Dendritic cell treated with granulocyte-macrophage colony-stimulating factor and Interleukin-4, amounts not matched to agents 40 ng/mL and 50 ng/mL, for 4 days (primary cell): ENCODE results near the gene LYPD1.
A peak's percentile ranks its signal among the peaks of the same experiment; 100 is the strongest.

ENCODE experiments used
- H3K27ac Mint-ChIP-seq: one replicate; pipeline ENCODE4 v1.8.0; 2022; ENCODE audit warnings: mild to moderate bottlenecking, mixed read lengths
- H3K27me3 Mint-ChIP-seq: one replicate; pipeline ENCODE4 v1.8.0; 2022; ENCODE audit warnings: mild to moderate bottlenecking, mixed read lengths
- H3K36me3 Mint-ChIP-seq: one replicate; pipeline ENCODE4 v1.8.0; 2022; ENCODE audit warnings: low read depth, mixed read lengths
- H3K4me1 Mint-ChIP-seq: one replicate; pipeline ENCODE4 v1.8.0; 2022; ENCODE audit warnings: low read depth, mixed read lengths
- H3K4me3 Mint-ChIP-seq: one replicate; pipeline ENCODE4 v1.8.0; 2022; ENCODE audit warnings: mild to moderate bottlenecking, moderate library complexity, mixed read lengths
- H3K9me3 Mint-ChIP-seq: one replicate; pipeline ENCODE4 v1.8.0; 2022; ENCODE audit warnings: mixed read lengths
- intact Hi-C: fragments of 100-400 bp; cut with micrococcal nuclease; formaldehyde crosslinking; loops from one replicate; pipeline ENCODE4 v1.15.0; 2022

LYPD1 gene

GRCh38 chr2:132678483-132678882 is 8.5 kb upstream of the LYPD1 start:
- Mint-ChIP-seq H3K9me3 (no peaks in the 10 kb centered on the region), H3K4me1 (no peaks in the 10 kb centered on the region), H3K27ac (no peak overlapping the region), H3K27me3 (peaks cover 28% of the 10 kb centered on the region), H3K4me3 (no peak overlapping the region), H3K36me3 (no peaks in the 10 kb centered on the region)
- intact Hi-C loops, result no loop called here

DNA sequence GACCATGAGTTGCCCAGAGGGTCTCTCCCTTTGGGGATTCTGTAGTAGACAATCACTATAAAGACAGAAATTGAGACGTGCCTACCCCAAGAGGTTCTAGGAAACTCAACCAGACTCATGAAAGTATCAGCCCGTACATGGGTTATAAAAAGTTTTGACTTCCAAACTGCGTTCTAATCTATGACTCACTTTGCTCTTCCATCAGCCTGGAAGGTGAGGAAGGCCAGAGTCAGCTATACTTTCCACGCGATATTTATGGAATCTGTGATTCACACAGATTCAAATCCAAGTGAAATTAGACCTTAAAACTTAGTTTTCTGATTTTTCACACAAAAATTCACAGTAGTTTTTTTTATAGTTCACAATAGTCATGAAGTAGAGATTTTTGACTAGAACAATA is 7.7 kb upstream of the LYPD1 start:
- Mint-ChIP-seq H3K27me3 (peaks cover 27% of the 10 kb centered on the region), H3K4me1 (no peaks in the 10 kb centered on the region), H3K9me3 (no peaks in the 10 kb centered on the region), H3K27ac (no peak overlapping the region), H3K36me3 (no peaks in the 10 kb centered on the region), H3K4me3 (no peak overlapping the region)
- intact Hi-C loops, result no loop called here

DNA sequence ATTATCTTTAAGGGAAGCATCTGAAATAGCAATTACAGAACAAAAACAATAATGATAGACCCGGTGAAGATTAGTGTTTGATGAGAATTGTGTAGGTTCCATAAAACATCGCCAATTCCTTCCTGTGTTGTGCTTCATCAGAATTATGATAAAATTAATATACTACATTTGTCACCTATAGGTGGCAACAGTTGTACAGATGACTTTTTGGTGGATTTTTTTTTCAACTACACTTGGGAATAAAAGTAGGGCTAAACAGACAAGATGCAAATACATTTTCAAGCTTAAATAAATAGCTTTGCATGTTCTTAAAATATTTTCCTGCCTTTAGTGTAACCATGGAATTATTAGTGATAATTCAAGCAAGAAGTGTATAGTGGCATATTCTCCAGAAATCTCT is 7.0 kb upstream of the LYPD1 start:
- H3K27ac Mint-ChIP-seq, result no peak overlapping the region
- intact Hi-C loops, result no loop called here
- no peaks in the 10 kb centered on the region for H3K9me3 Mint-ChIP-seq
- no peaks in the 10 kb centered on the region for H3K36me3 Mint-ChIP-seq
- H3K4me3 Mint-ChIP-seq, result no peak overlapping the region
- no peaks in the 10 kb centered on the region for H3K4me1 Mint-ChIP-seq
- peaks cover 33% of the 10 kb centered on the region for H3K27me3 Mint-ChIP-seq

- no peaks in the 10 kb centered on the region for H3K36me3 Mint-ChIP-seq
- no peaks in the 10 kb centered on the region for H3K4me1 Mint-ChIP-seq
- no peak overlapping the region for H3K4me3 Mint-ChIP-seq
- peaks cover 76% of the 10 kb centered on the region for H3K27me3 Mint-ChIP-seq
- no peak overlapping the region for H3K27ac Mint-ChIP-seq
- H3K9me3 Mint-ChIP-seq, result no peaks in the 10 kb centered on the region
- intact Hi-C loops, result no loop called here
These were observed 1.3 kb upstream of the LYPD1 start for GRCh38 chr2:132671151-132671835.

DNA sequence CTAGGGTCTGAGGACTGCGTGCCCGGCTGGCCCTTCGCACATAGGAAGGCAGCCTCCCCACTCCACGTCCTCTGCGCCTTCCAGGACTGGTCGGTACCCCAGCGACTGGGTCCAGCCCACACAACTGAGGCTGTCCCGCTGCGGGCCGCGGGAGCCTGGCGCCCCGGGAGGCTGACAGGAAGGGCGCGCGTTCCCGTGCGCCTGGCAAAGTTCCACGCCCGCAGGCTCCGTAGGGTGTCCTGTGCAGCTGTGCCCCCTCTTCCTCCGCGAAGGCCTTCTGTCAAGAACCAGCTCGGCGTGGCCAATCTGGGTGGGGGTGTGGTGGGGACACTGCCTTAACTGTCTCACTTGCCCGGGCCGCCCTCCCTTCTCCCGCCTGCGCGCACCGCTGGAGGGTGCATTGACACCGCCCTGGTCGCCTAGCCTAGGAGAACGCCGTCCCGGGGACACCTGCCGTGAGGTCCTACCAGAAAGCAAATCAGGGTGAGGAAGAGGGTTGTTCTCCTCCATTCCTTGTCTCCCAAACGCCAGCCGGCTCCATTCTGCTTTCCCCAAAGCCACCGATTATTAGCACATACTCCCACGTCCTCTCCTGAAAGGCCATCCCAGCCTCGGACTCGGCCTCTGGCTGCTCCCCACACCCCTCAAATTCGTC is 618 bp upstream of the LYPD1 start:
- H3K27me3 Mint-ChIP-seq, result peaks cover 74% of the 10 kb centered on the region
- no peak overlapping the region for H3K27ac Mint-ChIP-seq
- no peaks in the 10 kb centered on the region for H3K36me3 Mint-ChIP-seq
- H3K4me1 Mint-ChIP-seq, result no peaks in the 10 kb centered on the region
- no peaks in the 10 kb centered on the region for H3K9me3 Mint-ChIP-seq
- peak overlapping the region; percentile 52 for H3K4me3 Mint-ChIP-seq
- intact Hi-C loops, result no loop called here

GRCh38 chr2:132668987-132669907 is 758 bp downstream of the LYPD1 start:
- Mint-ChIP-seq H3K9me3 (no peaks in the 10 kb centered on the region), H3K4me3 (no peak overlapping the region), H3K27me3 (peaks cover 67% of the 10 kb centered on the region), H3K27ac (no peak overlapping the region), H3K4me1 (no peaks in the 10 kb centered on the region), H3K36me3 (no peaks in the 10 kb centered on the region)
- intact Hi-C loops, result loop anchor here (10.0 kb wide), 1 partner anchor 124 kb away; no protein-coding TSS in a partner anchor

DNA sequence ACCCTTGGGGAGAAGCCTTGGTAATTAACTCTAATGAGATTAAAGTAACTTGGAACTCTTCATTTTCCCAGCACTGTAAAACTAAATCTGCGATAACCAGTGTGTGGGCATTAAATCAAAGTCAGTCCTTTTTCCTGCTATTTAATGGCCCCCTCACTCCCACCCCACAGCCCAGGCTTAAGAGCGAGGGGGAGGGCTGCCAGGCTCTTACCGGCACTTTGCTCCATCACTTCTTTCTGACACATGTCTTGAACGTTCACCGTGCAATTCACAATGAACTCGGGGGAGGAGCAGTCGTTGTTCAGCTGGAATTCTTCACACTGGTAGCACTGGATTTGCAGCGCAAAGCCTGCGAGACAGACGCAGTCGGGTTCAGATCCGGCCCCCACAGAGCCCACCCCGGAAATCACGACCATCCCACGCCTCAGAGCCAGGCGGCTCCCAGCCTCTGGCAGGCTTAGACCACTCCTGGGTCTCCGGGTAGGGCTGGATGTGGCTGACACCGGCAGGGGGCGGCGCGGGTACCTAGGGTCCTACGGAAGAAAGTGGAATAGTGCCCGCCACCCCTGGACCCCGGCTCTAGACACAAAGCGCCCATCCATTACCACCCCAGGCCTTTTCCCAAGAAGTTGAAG is 1.7 kb downstream of the LYPD1 start:
- intact Hi-C loops, result loop anchor here (10.0 kb wide), 1 partner anchor 124 kb away; no protein-coding TSS in a partner anchor
- no peak overlapping the region for H3K4me3 Mint-ChIP-seq

GRCh38 chr2:132667706-132668105 is 2.3 kb downstream of the LYPD1 start:
- Mint-ChIP-seq H3K9me3 (no peaks in the 10 kb centered on the region), H3K27me3 (peaks cover 68% of the 10 kb centered on the region), H3K4me1 (no peaks in the 10 kb centered on the region), H3K27ac (no peak overlapping the region), H3K4me3 (no peak overlapping the region), H3K36me3 (no peaks in the 10 kb centered on the region)
- intact Hi-C loops, result loop anchor here (10.0 kb wide), 1 partner anchor 123 kb away; no protein-coding TSS in a partner anchor

More for the DNA sequence above, 1.7 kb downstream of the LYPD1 start:
- no peaks in the 10 kb centered on the region for H3K36me3 Mint-ChIP-seq
- no peak overlapping the region for H3K27ac Mint-ChIP-seq
- peaks cover 69% of the 10 kb centered on the region for H3K27me3 Mint-ChIP-seq
- no peaks in the 10 kb centered on the region for H3K9me3 Mint-ChIP-seq
- no peaks in the 10 kb centered on the region for H3K4me1 Mint-ChIP-seq

DNA sequence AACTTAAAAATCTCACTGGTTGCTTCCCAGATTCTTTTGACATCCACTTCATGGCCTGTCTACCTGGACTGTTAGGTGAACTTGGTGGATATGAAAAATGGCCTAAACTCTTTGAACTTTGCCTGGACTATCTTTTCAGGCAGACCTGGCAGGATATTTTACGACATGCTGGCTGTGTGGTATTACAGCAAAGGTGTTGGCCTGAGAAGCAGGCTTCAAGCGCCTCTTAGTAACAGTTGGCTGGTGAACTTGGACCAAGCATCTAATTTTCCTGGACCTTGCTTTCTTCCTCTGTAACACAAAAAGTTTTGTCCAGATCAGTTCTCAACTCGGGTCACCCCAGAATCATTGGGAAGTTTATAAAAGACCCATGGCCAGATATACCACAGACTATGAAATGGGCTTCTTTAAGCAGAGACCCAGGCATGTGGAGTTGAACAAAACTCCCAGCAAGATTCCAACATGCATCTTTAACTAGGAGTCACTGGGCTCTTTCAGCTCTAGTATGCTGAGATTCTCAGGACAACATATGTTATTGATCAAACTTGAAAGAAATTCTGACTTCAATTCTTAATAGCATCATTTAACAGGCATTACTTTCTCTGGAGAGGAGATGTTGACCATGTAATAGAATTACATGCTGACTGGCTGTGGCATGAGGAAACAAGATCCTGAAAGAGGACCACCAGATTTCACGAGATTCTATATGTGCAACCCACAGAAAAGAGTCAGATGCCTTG is 4.4 kb downstream of the LYPD1 start:
- intact Hi-C loops, result loop anchor here (10.0 kb wide), 1 partner anchor 121 kb away; no protein-coding TSS in a partner anchor
- Mint-ChIP-seq H3K4me1 (no peaks in the 10 kb centered on the region), H3K36me3 (no peaks in the 10 kb centered on the region), H3K27ac (no peak overlapping the region), H3K9me3 (no peaks in the 10 kb centered on the region), H3K4me3 (no peak overlapping the region), H3K27me3 (peaks cover 54% of the 10 kb centered on the region)

DNA sequence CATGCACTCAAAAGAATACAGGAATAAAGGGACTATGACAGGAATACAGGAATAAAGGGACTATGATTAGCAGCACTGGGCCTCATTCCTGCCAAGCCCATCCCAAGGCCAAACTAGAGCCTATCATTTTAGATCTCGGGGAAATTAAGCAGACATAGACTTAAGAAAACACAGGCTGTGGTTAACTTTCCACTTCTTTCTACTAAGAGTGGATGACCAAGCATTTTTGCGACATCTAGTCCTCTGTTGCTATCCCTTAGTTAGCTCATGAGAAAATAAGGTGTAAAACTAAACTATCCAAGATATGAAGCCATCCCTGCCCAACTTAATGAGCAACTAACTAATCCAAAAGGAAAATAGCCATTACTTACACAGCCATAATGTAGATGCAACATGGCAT is 5.9 kb downstream of the LYPD1 start:
- Mint-ChIP-seq H3K9me3 (no peaks in the 10 kb centered on the region), H3K27ac (no peak overlapping the region), H3K27me3 (peaks cover 40% of the 10 kb centered on the region), H3K36me3 (no peaks in the 10 kb centered on the region), H3K4me3 (no peak overlapping the region), H3K4me1 (no peaks in the 10 kb centered on the region)
- intact Hi-C loops, result loop anchor here (10.0 kb wide), 1 partner anchor 119 kb away; no protein-coding TSS in a partner anchor

GRCh38 chr2:132662732-132663131 is 7.3 kb downstream of the LYPD1 start:
- H3K4me1 Mint-ChIP-seq, result no peaks in the 10 kb centered on the region
- intact Hi-C loops, result loop anchor here (10.0 kb wide), 1 partner anchor 118 kb away; no protein-coding TSS in a partner anchor
- no peak overlapping the region for H3K4me3 Mint-ChIP-seq
- H3K36me3 Mint-ChIP-seq, result no peaks in the 10 kb centered on the region
- H3K9me3 Mint-ChIP-seq, result no peaks in the 10 kb centered on the region
- H3K27ac Mint-ChIP-seq, result no peak overlapping the region
- peaks cover 27% of the 10 kb centered on the region for H3K27me3 Mint-ChIP-seq

DNA sequence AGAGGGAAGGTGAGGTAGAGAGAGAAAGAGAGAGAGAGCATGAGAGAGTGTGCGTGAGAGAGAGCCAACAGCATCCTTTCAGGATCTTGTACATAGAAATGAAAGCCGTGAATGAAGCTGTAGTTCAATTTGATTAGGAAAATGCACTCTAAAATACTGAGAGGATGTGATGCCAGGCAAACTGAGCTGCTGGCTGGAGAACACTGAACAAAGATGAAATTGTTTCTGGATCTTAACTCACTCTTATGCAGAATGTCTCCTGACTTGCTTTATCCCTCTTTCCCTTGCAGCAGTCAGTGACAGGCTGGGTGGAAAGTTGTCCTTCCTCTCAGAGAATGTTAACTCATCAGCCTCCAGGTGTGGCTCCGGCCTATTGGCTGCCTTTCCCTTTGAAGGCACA is 10.7 kb downstream of the LYPD1 start:
- Mint-ChIP-seq H3K27ac (no peak overlapping the region), H3K4me1 (no peaks in the 10 kb centered on the region), H3K9me3 (no peaks in the 10 kb centered on the region), H3K4me3 (no peak overlapping the region), H3K36me3 (no peaks in the 10 kb centered on the region), H3K27me3 (peaks cover 11% of the 10 kb centered on the region)
- intact Hi-C loops, result no loop called here
